Measurements from ENCODE around the gene CBLN3. TPM values are rescaled to one million over a fixed set of nuclear protein-coding genes. Genes with fewer than 3 reads are reported as not detected.

The CBLN3 gene
- total and polyA plus RNA-seq, 9 of the 15 experiments (the other 6 are each of a cell fraction or from before 2014, with no cell fraction given): 0.05 to 0.59 (median 0.26) TPM; not detected in 1

Other genes with a start within 250 kb of the CBLN3 start
Only the 7 nearest of the 25 such genes appear.
- 0.09 TPM in 1 of 2 replicates, not detected in the other for gene ADCY4, start 94.6 kb downstream of the CBLN3 start, total RNA-seq (2014; rRNA removed)
- gene ADCY4, start 94.6 kb downstream of the CBLN3 start, total RNA-seq (2014; rRNA removed; fragmentation: Illumina TruSeq; extraction: Trizol): 0.18 TPM in 1 of 2 replicates, not detected in the other
- gene ADCY4, start 94.6 kb downstream of the CBLN3 start, total RNA-seq (2015; rRNA removed; fragmentation: Illumina TruSeq; extraction: Trizol): not detected in 2 replicates
- 0.07 and 0.31 TPM in 2 replicates for gene ADCY4, start 94.6 kb downstream of the CBLN3 start, total RNA-seq (2021)
- gene ADCY4, start 94.6 kb downstream of the CBLN3 start, polyA plus RNA-seq (2011; rRNA removed): 0.21 and 0.39 TPM in 2 replicates
- gene ADCY4, start 94.6 kb downstream of the CBLN3 start, polyA plus RNA-seq (2014; fragmentation: Illumina TruSeq; extraction: Trizol): 0.04 and 0.06 TPM in 2 replicates
- under 1 TPM in 1 of 2 experiments, not detected in 1; 0.04 TPM for gene ADCY4, start 94.6 kb downstream of the CBLN3 start, polyA plus RNA-seq (2014; fragmentation: Nextera tagmentation; extraction: Ambion mirVana)
- gene ADCY4, start 94.6 kb downstream of the CBLN3 start, polyA plus RNA-seq (2014; rRNA removed): 0.15 and 0.47 TPM in 2 replicates
- 0.27 TPM in 1 of 2 replicates, not detected in the other for gene RIPK3, start 89.7 kb downstream of the CBLN3 start, total RNA-seq (2014; rRNA removed)
- gene RIPK3, start 89.7 kb downstream of the CBLN3 start, total RNA-seq (2014; rRNA removed; fragmentation: Illumina TruSeq; extraction: Trizol): 0.29 TPM in 1 of 2 replicates, not detected in the other
- 0.23 and 0.43 TPM in 2 replicates for gene RIPK3, start 89.7 kb downstream of the CBLN3 start, total RNA-seq (2015; rRNA removed; fragmentation: Illumina TruSeq; extraction: Trizol)
- gene RIPK3, start 89.7 kb downstream of the CBLN3 start, total RNA-seq (2021): 0.31 and 0.40 TPM in 2 replicates
- 0.08 and 0.27 TPM in 2 replicates for gene RIPK3, start 89.7 kb downstream of the CBLN3 start, polyA plus RNA-seq (2011; rRNA removed)
- 0.14 TPM in 1 of 2 replicates, not detected in the other for gene RIPK3, start 89.7 kb downstream of the CBLN3 start, polyA plus RNA-seq (2014; fragmentation: Illumina TruSeq; extraction: Trizol)
- under 1 TPM in 1 of 2 experiments, not detected in 1; 0.03 TPM for gene RIPK3, start 89.7 kb downstream of the CBLN3 start, polyA plus RNA-seq (2014; fragmentation: Nextera tagmentation; extraction: Ambion mirVana)
- 0.61 TPM in 1 of 2 replicates, not detected in the other for gene RIPK3, start 89.7 kb downstream of the CBLN3 start, polyA plus RNA-seq (2014; rRNA removed)
- gene NFATC4, start 61.5 kb downstream of the CBLN3 start, total RNA-seq (2014; rRNA removed): 0.54 and 2.4 TPM in 2 replicates
- 0.25 and 0.51 TPM in 2 replicates for gene NFATC4, start 61.5 kb downstream of the CBLN3 start, total RNA-seq (2014; rRNA removed; fragmentation: Illumina TruSeq; extraction: Trizol)
- 0.40 and 0.49 TPM in 2 replicates for gene NFATC4, start 61.5 kb downstream of the CBLN3 start, total RNA-seq (2015; rRNA removed; fragmentation: Illumina TruSeq; extraction: Trizol)
- gene NFATC4, start 61.5 kb downstream of the CBLN3 start, total RNA-seq (2021): 2.2 and 3.7 TPM in 2 replicates
- 3.8 and 9.9 TPM in 2 replicates for gene NFATC4, start 61.5 kb downstream of the CBLN3 start, polyA plus RNA-seq (2011; rRNA removed)
- gene NFATC4, start 61.5 kb downstream of the CBLN3 start, polyA plus RNA-seq (2014; fragmentation: Illumina TruSeq; extraction: Trizol): 1.0 and 1.1 TPM in 2 replicates
- under 1 TPM in 1 of 2 experiments, not detected in 1; 0.32 TPM for gene NFATC4, start 61.5 kb downstream of the CBLN3 start, polyA plus RNA-seq (2014; fragmentation: Nextera tagmentation; extraction: Ambion mirVana)
- gene NFATC4, start 61.5 kb downstream of the CBLN3 start, polyA plus RNA-seq (2014; rRNA removed): 1.9 and 2.5 TPM in 2 replicates
- 0.37 and 0.54 TPM in 2 replicates for gene NYNRIN, start 30.7 kb downstream of the CBLN3 start, total RNA-seq (2014; rRNA removed)
- gene NYNRIN, start 30.7 kb downstream of the CBLN3 start, total RNA-seq (2014; rRNA removed; fragmentation: Illumina TruSeq; extraction: Trizol): 0.22 TPM in 2 replicates
- gene NYNRIN, start 30.7 kb downstream of the CBLN3 start, total RNA-seq (2015; rRNA removed; fragmentation: Illumina TruSeq; extraction: Trizol): 0.14 and 0.23 TPM in 2 replicates
- 1.2 and 1.9 TPM in 2 replicates for gene NYNRIN, start 30.7 kb downstream of the CBLN3 start, total RNA-seq (2021)
- gene NYNRIN, start 30.7 kb downstream of the CBLN3 start, polyA plus RNA-seq (2011; rRNA removed): 1.2 TPM in 2 replicates
- 0.58 and 0.61 TPM in 2 replicates for gene NYNRIN, start 30.7 kb downstream of the CBLN3 start, polyA plus RNA-seq (2014; fragmentation: Illumina TruSeq; extraction: Trizol)
- under 1 TPM; 0.04 to 0.06 TPM for gene NYNRIN, start 30.7 kb downstream of the CBLN3 start, polyA plus RNA-seq (2014; fragmentation: Nextera tagmentation; extraction: Ambion mirVana)
- 0.28 and 0.47 TPM in 2 replicates for gene NYNRIN, start 30.7 kb downstream of the CBLN3 start, polyA plus RNA-seq (2014; rRNA removed)
- gene KHNYN, start 286 bp upstream of the CBLN3 start, total RNA-seq (2014; rRNA removed): 18.6 and 26.9 TPM in 2 replicates
- gene KHNYN, start 286 bp upstream of the CBLN3 start, total RNA-seq (2014; rRNA removed; fragmentation: Illumina TruSeq; extraction: Trizol): 13.6 and 14.2 TPM in 2 replicates
- 14.5 and 14.6 TPM in 2 replicates for gene KHNYN, start 286 bp upstream of the CBLN3 start, total RNA-seq (2015; rRNA removed; fragmentation: Illumina TruSeq; extraction: Trizol)
- gene KHNYN, start 286 bp upstream of the CBLN3 start, total RNA-seq (2021): 20.0 and 26.0 TPM in 2 replicates
- gene KHNYN, start 286 bp upstream of the CBLN3 start, polyA plus RNA-seq (2011; rRNA removed): 12.4 and 14.8 TPM in 2 replicates
- 14.1 and 18.3 TPM in 2 replicates for gene KHNYN, start 286 bp upstream of the CBLN3 start, polyA plus RNA-seq (2014; fragmentation: Illumina TruSeq; extraction: Trizol)
- gene KHNYN, start 286 bp upstream of the CBLN3 start, polyA plus RNA-seq (2014; fragmentation: Nextera tagmentation; extraction: Ambion mirVana): 1 to 10 TPM in 1 of 2 experiments, under 1 TPM in 1; 0.76 to 1.8 TPM
- 14.4 and 16.5 TPM in 2 replicates for gene KHNYN, start 286 bp upstream of the CBLN3 start, polyA plus RNA-seq (2014; rRNA removed)
- gene SDR39U1, start 13.1 kb upstream of the CBLN3 start, total RNA-seq (2014; rRNA removed): 19.8 and 21.7 TPM in 2 replicates
- gene SDR39U1, start 13.1 kb upstream of the CBLN3 start, total RNA-seq (2014; rRNA removed; fragmentation: Illumina TruSeq; extraction: Trizol): 8.8 and 10.4 TPM in 2 replicates
- 17.7 and 18.2 TPM in 2 replicates for gene SDR39U1, start 13.1 kb upstream of the CBLN3 start, total RNA-seq (2015; rRNA removed; fragmentation: Illumina TruSeq; extraction: Trizol)
- 34.5 and 36.8 TPM in 2 replicates for gene SDR39U1, start 13.1 kb upstream of the CBLN3 start, total RNA-seq (2021)
- gene SDR39U1, start 13.1 kb upstream of the CBLN3 start, polyA plus RNA-seq (2011; rRNA removed): 33.2 and 38.4 TPM in 2 replicates
- 27.8 and 40.9 TPM in 2 replicates for gene SDR39U1, start 13.1 kb upstream of the CBLN3 start, polyA plus RNA-seq (2014; fragmentation: Illumina TruSeq; extraction: Trizol)
- gene SDR39U1, start 13.1 kb upstream of the CBLN3 start, polyA plus RNA-seq (2014; fragmentation: Nextera tagmentation; extraction: Ambion mirVana): 10 to 100 TPM; 11.0 to 18.6 TPM
- 53.7 and 56.1 TPM in 2 replicates for gene SDR39U1, start 13.1 kb upstream of the CBLN3 start, polyA plus RNA-seq (2014; rRNA removed)
- not detected in 2 replicates for gene CMA1, start 78.6 kb upstream of the CBLN3 start, total RNA-seq (2014; rRNA removed)
- gene CMA1, start 78.6 kb upstream of the CBLN3 start, total RNA-seq (2014; rRNA removed; fragmentation: Illumina TruSeq; extraction: Trizol): not detected in 2 replicates
- not detected in 2 replicates for gene CMA1, start 78.6 kb upstream of the CBLN3 start, total RNA-seq (2015; rRNA removed; fragmentation: Illumina TruSeq; extraction: Trizol)
- not detected in 2 replicates for gene CMA1, start 78.6 kb upstream of the CBLN3 start, total RNA-seq (2021)
- not detected in 2 replicates for gene CMA1, start 78.6 kb upstream of the CBLN3 start, polyA plus RNA-seq (2011; rRNA removed)
- gene CMA1, start 78.6 kb upstream of the CBLN3 start, polyA plus RNA-seq (2014; fragmentation: Illumina TruSeq; extraction: Trizol): not detected in 2 replicates
- gene CMA1, start 78.6 kb upstream of the CBLN3 start, polyA plus RNA-seq (2014; fragmentation: Nextera tagmentation; extraction: Ambion mirVana): not detected
- not detected in 2 replicates for gene CMA1, start 78.6 kb upstream of the CBLN3 start, polyA plus RNA-seq (2014; rRNA removed)